ENCODE measurements around the gene MAFG. TPM values are rescaled to one million over a fixed set of nuclear protein-coding genes. Genes with fewer than 3 reads are reported as not detected.

The MAFG gene
- total and polyA plus RNA-seq, 2 experiments from 2014 or later: 17.2 to 33.4 TPM

DNA sequence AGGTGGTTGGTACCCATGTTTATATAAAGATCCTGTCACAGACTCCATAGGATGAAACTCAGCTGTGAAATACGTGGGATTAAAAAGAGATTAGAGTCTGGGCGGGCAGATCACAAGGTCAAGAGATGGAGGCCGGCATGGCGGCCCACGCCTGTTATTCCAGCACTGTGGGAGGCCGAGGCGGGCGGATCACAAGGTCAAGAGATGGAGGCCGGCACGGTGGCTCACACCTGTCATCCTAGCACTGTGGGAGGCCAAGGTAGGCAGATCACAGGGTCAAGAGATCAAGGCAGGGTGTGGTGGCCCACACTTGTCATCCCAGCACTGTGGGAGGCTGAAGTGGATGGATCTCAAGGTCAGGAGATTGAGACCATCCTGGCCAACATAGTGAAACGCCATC is 32.1 kb downstream of the MAFG start:
- Histone ChIP-seq H3K4me2 (no peak overlapping the region), H3K27ac (ENCODE audit: low read depth) (no peak overlapping the region), H2AFZ (no peak overlapping the region), H3K27me3 (ENCODE audit: insufficient read depth) (peaks cover under 1% of the 10 kb centered on the region; the same call in 1 of the 2 replicates), H3K79me2 (replicated peaks; ENCODE audit: insufficient read depth) (peaks cover 24% of the 10 kb centered on the region), H3F3A (replicated peaks; ENCODE audit: low read depth) (peaks cover 5% of the 10 kb centered on the region), H3K9me2 (ENCODE audit: insufficient read depth) (no peaks in the 10 kb centered on the region), H3K36me3 (ENCODE audit: insufficient read depth) (peaks cover 27% of the 10 kb centered on the region; the same call in 1 of the 2 replicates), H3K4me3 (no peak overlapping the region), H4K20me1 (replicated peaks; ENCODE audit: insufficient read depth) (0 out of 2 replicates have a peak, but pooled peaks cover 7% of the 10 kb centered on the region), H3K4me1 (ENCODE audit: insufficient read depth) (peaks cover under 1% of the 10 kb centered on the region; the same call in 1 of the 2 replicates)
- no peak overlapping the region for H3K27ac Mint-ChIP-seq
- no peaks in the 10 kb centered on the region; the same call in 2 of the 3 replicates for H3K4me1 Mint-ChIP-seq
- no peak overlapping the region for H3K4me3 Mint-ChIP-seq
- DNase-seq (ENCODE audit: low spot score): no peak
- peaks cover 22% of the 10 kb centered on the region for H3K27me3 Mint-ChIP-seq (ENCODE audit: insufficient read depth, low read depth, poor library complexity)
- TF ChIP-seq STAT1 (IDR thresholded peaks at IDR 0.05; ENCODE audit: unreplicated experiment) (no peak), ZNF331 (CRISPR knock-in tag; IDR thresholded peaks at IDR 0.05; ENCODE audit: low read depth) (no peak), EZH2 (IDR thresholded peaks at IDR 0.05; ENCODE audit: low read depth, unreplicated experiment) (no peak), NANOG (IDR thresholded peaks at IDR 0.05; ENCODE audit: borderline replicate concordance) (no peak)
- TF ChIP-seq, protein P1, sequence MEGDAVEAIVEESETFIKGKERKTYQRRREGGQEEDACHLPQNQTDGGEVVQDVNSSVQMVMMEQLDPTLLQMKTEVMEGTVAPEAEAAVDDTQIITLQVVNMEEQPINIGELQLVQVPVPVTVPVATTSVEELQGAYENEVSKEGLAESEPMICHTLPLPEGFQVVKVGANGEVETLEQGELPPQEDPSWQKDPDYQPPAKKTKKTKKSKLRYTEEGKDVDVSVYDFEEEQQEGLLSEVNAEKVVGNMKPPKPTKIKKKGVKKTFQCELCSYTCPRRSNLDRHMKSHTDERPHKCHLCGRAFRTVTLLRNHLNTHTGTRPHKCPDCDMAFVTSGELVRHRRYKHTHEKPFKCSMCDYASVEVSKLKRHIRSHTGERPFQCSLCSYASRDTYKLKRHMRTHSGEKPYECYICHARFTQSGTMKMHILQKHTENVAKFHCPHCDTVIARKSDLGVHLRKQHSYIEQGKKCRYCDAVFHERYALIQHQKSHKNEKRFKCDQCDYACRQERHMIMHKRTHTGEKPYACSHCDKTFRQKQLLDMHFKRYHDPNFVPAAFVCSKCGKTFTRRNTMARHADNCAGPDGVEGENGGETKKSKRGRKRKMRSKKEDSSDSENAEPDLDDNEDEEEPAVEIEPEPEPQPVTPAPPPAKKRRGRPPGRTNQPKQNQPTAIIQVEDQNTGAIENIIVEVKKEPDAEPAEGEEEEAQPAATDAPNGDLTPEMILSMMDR (conservative IDR thresholded peaks at IDR 0.05; ENCODE audit: low read depth in 2 of 2): no peak
- TF ChIP-seq, protein P2, sequence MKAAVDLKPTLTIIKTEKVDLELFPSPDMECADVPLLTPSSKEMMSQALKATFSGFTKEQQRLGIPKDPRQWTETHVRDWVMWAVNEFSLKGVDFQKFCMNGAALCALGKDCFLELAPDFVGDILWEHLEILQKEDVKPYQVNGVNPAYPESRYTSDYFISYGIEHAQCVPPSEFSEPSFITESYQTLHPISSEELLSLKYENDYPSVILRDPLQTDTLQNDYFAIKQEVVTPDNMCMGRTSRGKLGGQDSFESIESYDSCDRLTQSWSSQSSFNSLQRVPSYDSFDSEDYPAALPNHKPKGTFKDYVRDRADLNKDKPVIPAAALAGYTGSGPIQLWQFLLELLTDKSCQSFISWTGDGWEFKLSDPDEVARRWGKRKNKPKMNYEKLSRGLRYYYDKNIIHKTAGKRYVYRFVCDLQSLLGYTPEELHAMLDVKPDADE (IDR thresholded peaks at IDR 0.05): no peak
- TF ChIP-seq, protein P3, sequence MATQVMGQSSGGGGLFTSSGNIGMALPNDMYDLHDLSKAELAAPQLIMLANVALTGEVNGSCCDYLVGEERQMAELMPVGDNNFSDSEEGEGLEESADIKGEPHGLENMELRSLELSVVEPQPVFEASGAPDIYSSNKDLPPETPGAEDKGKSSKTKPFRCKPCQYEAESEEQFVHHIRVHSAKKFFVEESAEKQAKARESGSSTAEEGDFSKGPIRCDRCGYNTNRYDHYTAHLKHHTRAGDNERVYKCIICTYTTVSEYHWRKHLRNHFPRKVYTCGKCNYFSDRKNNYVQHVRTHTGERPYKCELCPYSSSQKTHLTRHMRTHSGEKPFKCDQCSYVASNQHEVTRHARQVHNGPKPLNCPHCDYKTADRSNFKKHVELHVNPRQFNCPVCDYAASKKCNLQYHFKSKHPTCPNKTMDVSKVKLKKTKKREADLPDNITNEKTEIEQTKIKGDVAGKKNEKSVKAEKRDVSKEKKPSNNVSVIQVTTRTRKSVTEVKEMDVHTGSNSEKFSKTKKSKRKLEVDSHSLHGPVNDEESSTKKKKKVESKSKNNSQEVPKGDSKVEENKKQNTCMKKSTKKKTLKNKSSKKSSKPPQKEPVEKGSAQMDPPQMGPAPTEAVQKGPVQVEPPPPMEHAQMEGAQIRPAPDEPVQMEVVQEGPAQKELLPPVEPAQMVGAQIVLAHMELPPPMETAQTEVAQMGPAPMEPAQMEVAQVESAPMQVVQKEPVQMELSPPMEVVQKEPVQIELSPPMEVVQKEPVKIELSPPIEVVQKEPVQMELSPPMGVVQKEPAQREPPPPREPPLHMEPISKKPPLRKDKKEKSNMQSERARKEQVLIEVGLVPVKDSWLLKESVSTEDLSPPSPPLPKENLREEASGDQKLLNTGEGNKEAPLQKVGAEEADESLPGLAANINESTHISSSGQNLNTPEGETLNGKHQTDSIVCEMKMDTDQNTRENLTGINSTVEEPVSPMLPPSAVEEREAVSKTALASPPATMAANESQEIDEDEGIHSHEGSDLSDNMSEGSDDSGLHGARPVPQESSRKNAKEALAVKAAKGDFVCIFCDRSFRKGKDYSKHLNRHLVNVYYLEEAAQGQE (IDR thresholded peaks at IDR 0.05; ENCODE audit: unreplicated experiment): no peak
- no peaks in the 10 kb centered on the region for H3K9me3 Mint-ChIP-seq
- peaks cover 49% of the 10 kb centered on the region for H3K36me3 Mint-ChIP-seq (ENCODE audit: low read depth)
- no peak for ATAC-seq

DNA sequence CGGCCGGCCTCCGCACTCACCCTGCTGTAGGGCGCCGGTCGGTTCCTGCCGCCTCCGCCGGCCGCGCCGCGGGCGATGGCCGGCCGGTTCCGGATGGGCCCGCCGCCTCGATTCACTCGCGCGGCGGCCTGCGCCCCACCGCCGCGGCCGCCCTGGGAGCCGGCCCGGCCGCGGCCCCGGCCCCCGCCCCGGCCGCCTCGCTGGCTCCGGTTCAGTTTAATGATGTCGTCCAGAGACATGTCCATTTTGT is 36.3 kb downstream of the MAFG start:
- no peaks in the 10 kb centered on the region for H3K27me3 ChIP-seq (ENCODE audit: insufficient read depth)
- no peaks in the 10 kb centered on the region for H3K9me2 ChIP-seq (ENCODE audit: insufficient read depth)
- TF ChIP-seq CREB1 (CRISPR knock-in tag; IDR thresholded peaks at IDR 0.05; ENCODE audit: low read depth): no peak
- no peak for TF ChIP-seq EZH2phosphoT487 (IDR thresholded peaks at IDR 0.05; ENCODE audit: unreplicated experiment)
- TF ChIP-seq, protein P3 (IDR thresholded peaks at IDR 0.05; ENCODE audit: unreplicated experiment): no peak
- TF ChIP-seq EZH2 (IDR thresholded peaks at IDR 0.05; ENCODE audit: low read depth, unreplicated experiment): no peak
- no peak for TF ChIP-seq ZNF114 (CRISPR knock-in tag; IDR thresholded peaks at IDR 0.05)
- TF ChIP-seq, protein P1 (conservative IDR thresholded peaks at IDR 0.05; ENCODE audit: low read depth in 2 of 2): no peak
- H3K4me1 ChIP-seq (ENCODE audit: insufficient read depth): peaks cover 8% of the 10 kb centered on the region; the same call in 1 of the 2 replicates
- H3K4me3 Mint-ChIP-seq: peak overlapping the region; percentile 91
- H3K27ac Mint-ChIP-seq: peak overlapping the region; percentile 99
- peaks cover 24% of the 10 kb centered on the region for H3F3A ChIP-seq (replicated peaks; ENCODE audit: low read depth)
- ATAC-seq: no peak
- DNase-seq (ENCODE audit: low spot score): no peak
- no peak overlapping the region for H2AFZ ChIP-seq
- H3K79me2 ChIP-seq (replicated peaks; ENCODE audit: insufficient read depth): peaks cover 58% of the 10 kb centered on the region
- H3K36me3 ChIP-seq (ENCODE audit: insufficient read depth): peaks cover 44% of the 10 kb centered on the region
- H3K4me3 ChIP-seq: peak overlapping the region; percentile 95
- H3K27me3 Mint-ChIP-seq (ENCODE audit: insufficient read depth, low read depth, poor library complexity): peaks cover 33% of the 10 kb centered on the region
- peaks cover 64% of the 10 kb centered on the region for H3K36me3 Mint-ChIP-seq (ENCODE audit: low read depth)
- H4K20me1 ChIP-seq (replicated peaks; ENCODE audit: insufficient read depth): peaks cover 15% of the 10 kb centered on the region; the same call in 1 of the 2 replicates
- H3K27ac ChIP-seq (ENCODE audit: low read depth): no peak overlapping the region
- H3K4me2 ChIP-seq: peak overlapping the region; percentile 96
- H3K9me3 Mint-ChIP-seq: no peaks in the 10 kb centered on the region
- H3K4me1 Mint-ChIP-seq: peaks cover 4% of the 10 kb centered on the region; the same call in 1 of the 3 replicates
